HG03565 (cell line): ENCODE data around the gene MGA.

Experiments used
- ATAC-seq: cut with Tn5 transposase; IDR thresholded peaks from one replicate; pipeline ENCODE4 v1.9.1; 2021; ENCODE audit warnings: mild to moderate bottlenecking, moderate library complexity; ENCODE audit not compliant: unreplicated experiment

Gene MGA

GRCh38 chr15:41804916-41805666 lies 144.9 kb downstream of the MGA start:
- no peak for ATAC-seq

GRCh38 chr15:41805711-41806110 lies 145.5 kb downstream of the MGA start:
- ATAC-seq, result no peak

GRCh38 chr15:41806291-41807181 lies 146.3 kb downstream of the MGA start:
- no peak for ATAC-seq

- ATAC-seq, result no peak
These were observed 148.9 kb downstream of the MGA start for GRCh38 chr15:41809121-41809520.

- ATAC-seq, result no peak
These were observed 149.5 kb downstream of the MGA start for GRCh38 chr15:41809526-41810220.

GRCh38 chr15:41810651-41811431 lies 150.6 kb downstream of the MGA start:
- ATAC-seq, result no peak

- ATAC-seq, result no peak
These were observed 151.4 kb downstream of the MGA start for GRCh38 chr15:41811432-41812195.

GRCh38 chr15:41812820-41813375 lies 152.7 kb downstream of the MGA start:
- ATAC-seq, result no peak

GRCh38 chr15:41813426-41813825 lies 153.2 kb downstream of the MGA start:
- no peak for ATAC-seq

GRCh38 chr15:41814534-41814933 lies 154.3 kb downstream of the MGA start:
- no peak for ATAC-seq

- no peak for ATAC-seq
These were observed 156.6 kb downstream of the MGA start for GRCh38 chr15:41816788-41817187.

- no peak for ATAC-seq
These were observed 157.1 kb downstream of the MGA start for GRCh38 chr15:41817327-41817726.

GRCh38 chr15:41817781-41818180 lies 157.6 kb downstream of the MGA start:
- no peak for ATAC-seq

- ATAC-seq, result no peak
These were observed 159.3 kb downstream of the MGA start for GRCh38 chr15:41819455-41820050.

GRCh38 chr15:41820791-41821423 lies 160.7 kb downstream of the MGA start:
- ATAC-seq, result no peak

- ATAC-seq, result no peak
These were observed 161.6 kb downstream of the MGA start for GRCh38 chr15:41821831-41822230.

GRCh38 chr15:41822471-41822870 lies 162.3 kb downstream of the MGA start:
- ATAC-seq, result no peak
